Effector memory CD8-positive, alpha-beta T cell (primary cell): ENCODE data around the gene CYTH3.
A peak's percentile ranks its signal among the peaks of the same experiment; 100 is the strongest.
"Not testable (repeated sequence)": the region's sequence is repeated elsewhere in the genome, so short reads cannot be mapped to it uniquely, and the experiment has no call there.

ENCODE experiments used
- ATAC-seq: fragments of 150-1000 bp; cut with Tn5 transposase; replicated peaks from 2 replicates; pipeline ENCODE4 v1.10.0; 2021; ENCODE audit warnings: mild to moderate bottlenecking, moderate library complexity
- DNase-seq, 3 experiments: peaks; one replicate each; pipeline ENCODE4 v3.0.0; 2021
- H3K27ac Mint-ChIP-seq, 2 donors: one replicate each; pipeline ENCODE4 v1.8.0; 2022; ENCODE audit warnings: mild to moderate bottlenecking in 2 of 2, mixed read lengths in 2 of 2, moderate library complexity in 2 of 2
- H3K27me3 Mint-ChIP-seq, 2 donors: one replicate each; pipeline ENCODE4 v1.8.0; 2022; ENCODE audit warnings: mixed read lengths in 2 of 2
- H3K36me3 Mint-ChIP-seq: one replicate; pipeline ENCODE4 v1.8.0; 2022; ENCODE audit warnings: mild to moderate bottlenecking, moderate library complexity, mixed read lengths; ENCODE audit not compliant: insufficient read depth
- H3K4me1 Mint-ChIP-seq, 2 donors: one replicate each; pipeline ENCODE4 v1.8.0; 2022; ENCODE audit warnings: low read depth in 2 of 2, mixed read lengths in 2 of 2
- H3K4me3 Mint-ChIP-seq, 2 donors: one replicate each; pipeline ENCODE4 v1.8.0; 2022; ENCODE audit warnings: mild to moderate bottlenecking in 2 of 2, mixed read lengths in 2 of 2, moderate library complexity in 2 of 2
- H3K9me3 Mint-ChIP-seq, 2 donors: one replicate each; pipeline ENCODE4 v1.8.0; 2022; ENCODE audit warnings: mixed read lengths in 2 of 2

The CYTH3 gene

DNA sequence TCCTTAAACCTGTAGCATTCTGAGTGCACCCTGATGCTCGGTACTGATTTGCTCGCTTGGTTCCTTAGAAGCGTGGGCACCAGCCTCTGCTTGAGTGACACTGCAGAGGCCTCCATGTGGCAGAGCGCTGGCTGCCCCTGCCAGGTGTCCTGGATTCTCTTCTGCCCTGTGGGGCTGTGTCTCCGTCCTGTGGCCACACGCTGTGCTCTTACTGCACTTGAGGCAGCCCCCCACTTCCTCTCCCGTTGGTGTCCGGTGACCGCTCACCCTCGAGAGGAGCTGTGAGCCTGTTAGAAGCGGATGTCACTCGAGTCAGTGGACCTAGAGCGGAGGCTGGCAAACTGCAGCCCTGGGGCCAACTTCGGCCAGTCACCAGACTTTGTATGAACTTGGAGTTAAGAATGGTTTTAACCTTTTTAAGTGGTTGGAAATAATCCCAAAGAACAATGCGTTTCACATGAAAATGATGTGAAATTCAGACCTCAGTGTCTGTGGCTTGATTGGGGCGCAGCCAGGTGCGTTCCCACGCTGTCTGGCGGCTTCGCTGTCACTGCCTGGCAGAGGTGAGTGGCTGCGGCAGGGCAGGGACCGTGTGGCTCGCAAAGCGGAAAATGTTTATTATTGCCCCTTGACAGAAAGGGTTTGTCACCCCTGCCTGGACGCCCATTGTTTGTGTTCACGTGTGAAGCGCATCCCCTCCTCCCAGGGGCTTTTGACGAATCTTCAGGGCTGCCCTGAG is 114.6 kb downstream of the CYTH3 start:
- no peak for ATAC-seq
- Mint-ChIP-seq H3K4me3 (no peak overlapping the region), H3K27ac (peak overlapping the region in 1 of 2 donors; percentile 35), H3K27me3 (no peaks in the 10 kb centered on the region), H3K36me3 (peaks cover 48% of the 10 kb centered on the region), H3K4me1 (peaks cover 2 to 9% of the 10 kb centered on the region in 2 donors), H3K9me3 (no peaks in the 10 kb centered on the region)
- no peak for DNase-seq

- DNase-seq (no peak), ATAC-seq (no peak)
- Mint-ChIP-seq H3K4me1 (peaks cover 2 to 5% of the 10 kb centered on the region in 2 donors), H3K4me3 (no peak overlapping the region), H3K27ac (no peak overlapping the region), H3K36me3 (peaks cover 56% of the 10 kb centered on the region), H3K9me3 (no peaks in the 10 kb centered on the region), H3K27me3 (no peaks in the 10 kb centered on the region)
These were observed 115.7 kb downstream of the CYTH3 start for GRCh38 chr7:6156734-6157133.

- no peak for DNase-seq
- Mint-ChIP-seq H3K9me3 (no peaks in the 10 kb centered on the region), H3K27me3 (no peaks in the 10 kb centered on the region), H3K36me3 (peaks cover 64% of the 10 kb centered on the region), H3K4me3 (no peak overlapping the region), H3K4me1 (peaks cover 0 to under 1% of the 10 kb centered on the region in 2 donors), H3K27ac (no peak overlapping the region)
- ATAC-seq, result no peak
These were observed 116.8 kb downstream of the CYTH3 start for GRCh38 chr7:6155596-6155995.

DNA sequence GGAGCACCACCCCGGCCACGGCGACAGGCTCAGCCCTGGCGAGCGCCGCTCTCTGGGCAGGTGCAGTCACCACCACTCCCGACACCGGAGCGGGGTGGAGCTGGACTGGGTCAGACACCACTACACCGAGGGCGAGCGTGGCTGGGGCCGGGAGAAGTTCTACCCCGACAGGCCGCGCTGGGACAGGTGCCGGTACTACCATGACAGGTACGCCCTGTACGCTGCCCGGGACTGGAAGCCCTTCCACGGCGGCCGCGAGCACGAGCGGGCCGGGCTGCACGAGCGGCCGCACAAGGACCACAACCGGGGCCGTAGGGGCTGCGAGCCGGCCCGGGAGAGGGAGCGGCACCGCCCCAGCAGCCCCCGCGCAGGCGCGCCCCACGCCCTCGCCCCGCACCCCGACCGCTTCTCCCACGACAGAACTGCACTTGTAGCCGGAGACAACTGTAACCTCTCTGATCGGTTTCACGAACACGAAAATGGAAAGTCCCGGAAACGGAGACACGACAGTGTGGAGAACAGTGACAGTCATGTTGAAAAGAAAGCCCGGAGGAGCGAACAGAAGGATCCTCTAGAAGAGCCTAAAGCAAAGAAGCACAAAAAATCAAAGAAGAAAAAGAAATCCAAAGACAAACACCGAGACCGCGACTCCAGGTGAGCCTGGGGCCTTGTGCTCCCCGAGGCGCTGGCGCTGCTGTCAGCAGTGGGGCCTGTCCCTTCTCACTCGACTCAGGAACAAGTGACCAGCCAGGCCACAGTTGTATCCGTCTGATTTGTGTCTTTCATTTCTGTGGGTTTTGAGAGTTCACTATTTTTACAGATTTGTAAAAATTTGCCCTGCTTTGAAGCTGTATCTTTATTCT is 117.7 kb downstream of the CYTH3 start:
- H3K36me3 Mint-ChIP-seq, result peaks cover 65% of the 10 kb centered on the region

GRCh38 chr7:6153646-6154541 is 118.5 kb downstream of the CYTH3 start:
- peaks cover 72% of the 10 kb centered on the region for H3K36me3 Mint-ChIP-seq
- no peak for DNase-seq
- ATAC-seq, result no peak
- H3K27ac Mint-ChIP-seq, result no peak overlapping the region
- no peaks in the 10 kb centered on the region for H3K4me1 Mint-ChIP-seq
- no peak overlapping the region for H3K4me3 Mint-ChIP-seq
- no peaks in the 10 kb centered on the region for H3K9me3 Mint-ChIP-seq
- no peaks in the 10 kb centered on the region for H3K27me3 Mint-ChIP-seq

More for the DNA sequence above, 117.7 kb downstream of the CYTH3 start:
- Mint-ChIP-seq H3K27me3 (no peaks in the 10 kb centered on the region), H3K9me3 (no peaks in the 10 kb centered on the region), H3K27ac (no peak overlapping the region), H3K4me3 (no peak overlapping the region), H3K4me1 (no peaks in the 10 kb centered on the region)
- DNase-seq (no peak), ATAC-seq (no peak)

- DNase-seq (no peak), ATAC-seq (no peak)
- H3K4me3 Mint-ChIP-seq, result no peak overlapping the region
- no peaks in the 10 kb centered on the region for H3K9me3 Mint-ChIP-seq
- no peaks in the 10 kb centered on the region for H3K4me1 Mint-ChIP-seq
- no peak overlapping the region for H3K27ac Mint-ChIP-seq
- H3K36me3 Mint-ChIP-seq, result peaks cover 82% of the 10 kb centered on the region
- no peaks in the 10 kb centered on the region for H3K27me3 Mint-ChIP-seq
These were observed 120.3 kb downstream of the CYTH3 start for GRCh38 chr7:6151994-6152735.

GRCh38 chr7:6151527-6151926 is 120.9 kb downstream of the CYTH3 start:
- H3K4me3 Mint-ChIP-seq, H3K9me3 Mint-ChIP-seq, ATAC-seq, H3K27ac Mint-ChIP-seq, DNase-seq, H3K27me3 Mint-ChIP-seq, H3K4me1 Mint-ChIP-seq: not testable (repeated sequence)
- peaks cover 84% of the 10 kb centered on the region for H3K36me3 Mint-ChIP-seq

DNA sequence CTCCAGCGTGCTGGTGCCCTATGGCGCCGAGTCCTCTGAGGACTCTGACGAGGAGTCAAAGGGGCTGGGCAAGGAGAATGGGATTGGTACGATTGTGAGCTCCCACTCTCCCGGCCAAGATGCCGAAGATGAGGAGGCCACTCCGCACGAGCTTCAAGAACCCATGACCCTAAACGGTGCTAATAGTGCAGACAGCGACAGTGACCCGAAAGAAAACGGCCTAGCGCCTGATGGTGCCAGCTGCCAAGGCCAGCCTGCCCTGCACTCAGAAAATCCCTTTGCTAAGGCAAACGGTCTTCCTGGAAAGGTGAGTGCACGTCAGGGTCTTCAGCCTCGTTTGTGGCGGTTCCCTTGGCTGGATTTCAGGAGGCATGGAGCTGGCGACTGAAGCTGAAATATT is 122.4 kb downstream of the CYTH3 start:
- Mint-ChIP-seq H3K27me3 (no peaks in the 10 kb centered on the region), H3K36me3 (peaks cover 85% of the 10 kb centered on the region), H3K4me3 (no peak overlapping the region), H3K9me3 (no peaks in the 10 kb centered on the region), H3K4me1 (no peaks in the 10 kb centered on the region), H3K27ac (no peak overlapping the region)
- ATAC-seq, result no peak
- DNase-seq, result no peak

- H3K4me3 Mint-ChIP-seq, result no peak overlapping the region
- no peaks in the 10 kb centered on the region for H3K4me1 Mint-ChIP-seq
- DNase-seq (no peak), ATAC-seq (no peak)
- H3K27ac Mint-ChIP-seq, result peak overlapping the region in 1 of 2 donors; percentile 59
- no peaks in the 10 kb centered on the region for H3K27me3 Mint-ChIP-seq
- H3K36me3 Mint-ChIP-seq, result peaks cover 94% of the 10 kb centered on the region
- no peaks in the 10 kb centered on the region for H3K9me3 Mint-ChIP-seq
These were observed 123.6 kb downstream of the CYTH3 start for GRCh38 chr7:6148724-6149360.

- no peaks in the 10 kb centered on the region for H3K4me1 Mint-ChIP-seq
- H3K36me3 Mint-ChIP-seq, result peaks cover 100% of the 10 kb centered on the region
- no peaks in the 10 kb centered on the region for H3K27me3 Mint-ChIP-seq
- ATAC-seq, result no peak
- DNase-seq, result no peak
- H3K27ac Mint-ChIP-seq, result no peak overlapping the region
- no peak overlapping the region for H3K4me3 Mint-ChIP-seq
- H3K9me3 Mint-ChIP-seq, result no peaks in the 10 kb centered on the region
These were observed 124.8 kb downstream of the CYTH3 start for GRCh38 chr7:6147627-6148026.

GRCh38 chr7:6146666-6147065 is 125.8 kb downstream of the CYTH3 start:
- no peaks in the 10 kb centered on the region for H3K9me3 Mint-ChIP-seq
- H3K4me1 Mint-ChIP-seq, result no peaks in the 10 kb centered on the region
- no peak overlapping the region for H3K4me3 Mint-ChIP-seq
- no peak for DNase-seq
- no peak overlapping the region for H3K27ac Mint-ChIP-seq
- H3K36me3 Mint-ChIP-seq, result peaks cover 100% of the 10 kb centered on the region
- H3K27me3 Mint-ChIP-seq, result no peaks in the 10 kb centered on the region
- no peak for ATAC-seq

DNA sequence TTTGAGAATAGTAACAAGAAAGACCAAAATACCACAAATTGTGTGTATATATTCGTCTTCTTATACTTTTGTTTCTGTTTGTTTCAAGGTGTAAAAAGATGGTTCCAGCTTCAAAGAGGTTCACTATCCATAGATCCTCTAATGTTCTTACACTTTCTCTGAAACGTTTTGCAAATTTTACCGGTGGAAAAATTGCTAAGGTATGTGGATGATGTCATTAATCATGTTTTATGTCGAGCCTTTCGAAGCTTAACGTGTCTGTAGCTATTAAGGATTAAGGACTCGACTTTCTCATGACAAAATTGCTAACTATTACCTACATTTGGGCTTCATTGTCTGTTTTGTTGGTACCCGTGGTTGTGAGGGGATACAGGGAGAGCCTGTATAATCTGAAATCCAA is 128.4 kb downstream of the CYTH3 start:
- no peak overlapping the region for H3K27ac Mint-ChIP-seq
- ATAC-seq, result no peak
- no peak overlapping the region for H3K4me3 Mint-ChIP-seq

More for the DNA sequence above, 128.4 kb downstream of the CYTH3 start:
- Mint-ChIP-seq H3K9me3 (no peaks in the 10 kb centered on the region), H3K4me1 (no peaks in the 10 kb centered on the region), H3K36me3 (peaks cover 94% of the 10 kb centered on the region), H3K27me3 (no peaks in the 10 kb centered on the region)
- no peak for DNase-seq
